HG02852 (cell line): ENCODE results near the gene DQX1.

Experiments used
- ATAC-seq: cut with Tn5 transposase; IDR thresholded peaks from one replicate; pipeline ENCODE4 v1.9.1; 2021; ENCODE audit warnings: mild to moderate bottlenecking, moderate library complexity; ENCODE audit not compliant: unreplicated experiment

Gene DQX1

GRCh38 chr2:74512744-74513604 is 13.1 kb downstream of the DQX1 start:
- no peak for ATAC-seq

- ATAC-seq = no peak
Observed at GRCh38 chr2:74511104-74511989, 14.7 kb downstream of the DQX1 start.

- no peak for ATAC-seq
Observed at GRCh38 chr2:74510272-74510671, 15.8 kb downstream of the DQX1 start.

GRCh38 chr2:74507926-74508520 is 18.0 kb downstream of the DQX1 start:
- ATAC-seq = peak; percentile 5

- peak; percentile 88 for ATAC-seq
Observed at GRCh38 chr2:74507145-74507925, 18.7 kb downstream of the DQX1 start, which contains the start of gene PCGF1. Gene PCGF1 (minus strand): TSS chr2:74507695. CDS start chr2:74507668, 27 bp downstream.

- no peak for ATAC-seq
Observed at GRCh38 chr2:74505448-74506246, 20.4 kb downstream of the DQX1 start.

- no peak for ATAC-seq
Observed at GRCh38 chr2:74504591-74504990, 21.4 kb downstream of the DQX1 start.

- ATAC-seq = no peak
Observed at GRCh38 chr2:74503506-74504475, 22.2 kb downstream of the DQX1 start.

- peak; percentile 32 for ATAC-seq
Observed at GRCh38 chr2:74502720-74503505, 23.1 kb downstream of the DQX1 start.

- ATAC-seq = no peak
Observed at GRCh38 chr2:74502147-74502719, 23.8 kb downstream of the DQX1 start.

- ATAC-seq = no peak
Observed at GRCh38 chr2:74501335-74502071, 24.5 kb downstream of the DQX1 start.

- no peak for ATAC-seq
Observed at GRCh38 chr2:74500578-74500946, 25.5 kb downstream of the DQX1 start.

GRCh38 chr2:74499940-74500577 is 26.0 kb downstream of the DQX1 start:
- no peak for ATAC-seq

GRCh38 chr2:74499267-74499939 is 26.6 kb downstream of the DQX1 start, which contains the start of gene LBX2:
Gene LBX2 (minus strand): TSS chr2:74499603. CDS start chr2:74499537, 66 bp downstream.
- no peak for ATAC-seq

GRCh38 chr2:74498500-74499266 is 27.3 kb downstream of the DQX1 start:
- ATAC-seq = no peak
